ENCODE results near the gene DHDDS. TPM values are rescaled to one million over a fixed set of nuclear protein-coding genes. Genes with fewer than 3 reads are reported as not detected.

DHDDS gene
- total RNA-seq, 6 donors from 2014 or later, result 25.6 to 53.0 (median 39.4) TPM

DNA sequence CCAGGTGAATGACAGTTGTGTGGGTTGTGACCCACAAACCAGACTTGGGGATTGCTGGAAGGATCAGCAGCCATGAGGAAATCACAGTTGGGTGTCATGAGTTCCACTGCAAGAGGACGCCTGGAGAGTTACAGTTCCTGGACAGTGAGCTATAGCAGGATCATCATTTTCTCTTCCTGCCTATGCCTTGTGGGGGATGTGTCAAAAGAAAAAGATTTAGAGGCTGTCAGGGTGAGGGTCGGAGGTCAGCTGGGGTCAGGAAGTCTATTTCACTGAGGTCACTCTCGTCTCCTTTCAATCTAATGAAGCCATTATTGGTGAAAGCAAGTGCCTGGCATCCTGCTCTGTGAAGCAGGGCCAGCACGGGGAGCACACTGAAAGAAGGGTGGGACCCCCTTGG, 28.5 kb upstream of the DHDDS start:
- ATAC-seq (ENCODE audit: low FRiP score in 2 of 2) (no peak), DNase-seq (no peak)
- Histone ChIP-seq H3K36me3 (no peaks in the 10 kb centered on the region), H3K9me3 (no peaks in the 10 kb centered on the region), H3K27me3 (no peaks in the 10 kb centered on the region), H3K4me1 (no peaks in the 10 kb centered on the region), H3K4me3 (no peak overlapping the region), H3K27ac (no peak overlapping the region)
- TF ChIP-seq POLR2A (IDR thresholded peaks at IDR 0.05), result no peak
- TF ChIP-seq POLR2AphosphoS5 (IDR thresholded peaks at IDR 0.05), result no peak
- no peak for TF ChIP-seq EP300 (IDR thresholded peaks at IDR 0.05)
- no peak for TF ChIP-seq CTCF (IDR thresholded peaks at IDR 0.05)
- 18 to 30% methylated on average over 4 of the region's 4 CpGs for WGBS, 2 donors

- Histone ChIP-seq H3K27ac (no peak overlapping the region), H3K4me1 (peaks cover 0 to 7% (median 2%) of the 10 kb centered on the region in 4 donors), H3K9me3 (no peaks in the 10 kb centered on the region), H3K27me3 (peaks cover 0 to 2% (median 0%) of the 10 kb centered on the region in 4 donors), H3K4me3 (no peak overlapping the region), H3K36me3 (no peaks in the 10 kb centered on the region)
- no peak for TF ChIP-seq CTCF (IDR thresholded peaks at IDR 0.05)
- no peak for TF ChIP-seq POLR2AphosphoS5 (IDR thresholded peaks at IDR 0.05)
- no peak for TF ChIP-seq POLR2A (IDR thresholded peaks at IDR 0.05)
- no peak for TF ChIP-seq EP300 (IDR thresholded peaks at IDR 0.05)
- ATAC-seq (ENCODE audit: low FRiP score in 2 of 2), result no peak
- WGBS, 2 donors, result 82 to 87% methylated on average over 2 of the region's 2 CpGs
- no peak for DNase-seq
Measured at GRCh38 chr1:26404641-26405040, 27.5 kb upstream of the DHDDS start.

DNA sequence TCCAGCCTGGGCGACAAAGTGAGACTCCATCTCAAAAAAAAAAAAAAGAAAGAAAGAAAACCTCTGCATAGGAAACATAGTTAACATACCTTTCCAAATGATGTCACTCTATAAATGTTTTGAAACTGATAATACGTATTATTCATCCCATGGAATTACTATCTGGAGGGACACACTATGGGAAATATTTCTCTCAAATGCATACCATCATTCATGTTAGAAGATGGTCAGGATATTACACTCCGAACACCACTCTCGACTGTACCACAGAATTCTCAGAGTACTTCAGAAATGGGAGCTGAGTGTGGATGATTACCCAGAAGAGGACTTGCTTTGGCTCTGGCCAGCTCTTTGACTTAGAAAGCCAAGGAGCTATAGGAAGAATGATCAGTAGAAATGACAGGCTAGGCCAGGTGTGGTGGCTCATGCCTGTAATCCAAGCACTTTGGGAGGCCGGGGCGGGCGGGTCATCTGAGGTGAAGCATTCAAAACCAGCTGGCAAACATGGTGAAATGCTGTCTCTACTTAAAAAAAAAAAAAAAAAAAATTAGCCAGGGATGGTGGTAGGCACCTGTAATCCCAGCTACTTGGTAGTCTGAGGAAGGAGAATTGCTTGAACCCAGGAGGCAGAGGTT, 26.7 kb upstream of the DHDDS start:
- TF ChIP-seq CTCF (IDR thresholded peaks at IDR 0.05) (no peak), POLR2A (IDR thresholded peaks at IDR 0.05) (no peak), POLR2AphosphoS5 (IDR thresholded peaks at IDR 0.05) (no peak), EP300 (IDR thresholded peaks at IDR 0.05) (no peak)
- peaks cover 0 to 9% (median 4%) of the 10 kb centered on the region in 4 donors for H3K27me3 ChIP-seq
- no peaks in the 10 kb centered on the region for H3K9me3 ChIP-seq
- no peak overlapping the region for H3K27ac ChIP-seq
- WGBS, 2 donors, result 74 to 78% methylated on average over 7 of the region's 7 CpGs
- no peak for DNase-seq
- no peak for ATAC-seq (ENCODE audit: low FRiP score in 2 of 2)
- peaks cover 0 to 7% (median 2%) of the 10 kb centered on the region in 4 donors for H3K4me1 ChIP-seq
- H3K4me3 ChIP-seq, result no peak overlapping the region
- H3K36me3 ChIP-seq, result no peaks in the 10 kb centered on the region

GRCh38 chr1:26408604-26409003, 23.5 kb upstream of the DHDDS start:
- H3K4me1 ChIP-seq, result peaks cover 0 to 7% (median 2%) of the 10 kb centered on the region in 4 donors
- TF ChIP-seq EP300 (IDR thresholded peaks at IDR 0.05) (no peak), POLR2A (IDR thresholded peaks at IDR 0.05) (no peak), POLR2AphosphoS5 (IDR thresholded peaks at IDR 0.05) (no peak), CTCF (IDR thresholded peaks at IDR 0.05) (no peak)
- H3K36me3 ChIP-seq, result no peaks in the 10 kb centered on the region
- H3K9me3 ChIP-seq, result no peaks in the 10 kb centered on the region
- no peak overlapping the region for H3K4me3 ChIP-seq
- H3K27me3 ChIP-seq, result peaks cover 2 to 37% (median 18%) of the 10 kb centered on the region in 4 donors
- peak; percentile 80 to 89 for ATAC-seq (ENCODE audit: low FRiP score in 2 of 2)
- peak; percentile 32 to 57 for DNase-seq
- H3K27ac ChIP-seq, result no peak overlapping the region
- WGBS, 2 donors, result 2 to 3% methylated on average over 11 to 12 of the region's 12 CpGs
